Epidermal melanocyte (primary cell): Measurements from ENCODE around the gene POLR1G.
"Not testable (repeated sequence)": the region's sequence is repeated elsewhere in the genome, so short reads cannot be mapped to it uniquely, and the experiment has no call there.

Experiments
- DNase-seq: peaks from one replicate; pipeline ENCODE4 v3.0.0; 2011; ENCODE audit warnings: low spot score; ENCODE audit not compliant: insufficient read length

Gene POLR1G

DNA sequence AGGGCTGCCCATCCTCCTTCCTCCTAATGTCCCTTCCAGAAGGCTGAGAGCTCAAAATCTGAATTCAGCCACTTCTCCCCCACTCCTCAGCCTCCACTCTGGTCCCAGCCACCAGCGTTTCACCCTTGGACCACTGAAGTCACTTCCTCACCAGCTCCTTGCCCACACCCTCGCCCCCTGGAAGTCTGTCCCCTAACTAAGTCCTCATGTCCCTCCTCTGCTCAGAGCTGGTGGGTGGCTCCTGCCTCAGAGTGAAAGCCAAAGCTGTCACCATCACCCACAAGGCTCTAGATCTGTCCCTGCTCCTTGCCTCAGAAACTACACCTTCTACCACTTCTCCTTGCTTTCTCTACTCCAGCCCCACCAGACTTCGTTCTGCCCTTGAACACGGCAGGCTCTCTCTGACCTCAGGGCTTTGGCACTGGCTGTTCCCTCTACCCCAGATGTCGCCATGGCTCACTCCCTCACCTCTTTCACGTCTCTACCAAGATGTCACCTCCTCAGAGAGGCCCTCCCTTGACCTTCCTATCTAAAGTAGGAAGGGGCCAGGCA is 15.6 kb downstream of the POLR1G start:
- no peak for DNase-seq

DNA sequence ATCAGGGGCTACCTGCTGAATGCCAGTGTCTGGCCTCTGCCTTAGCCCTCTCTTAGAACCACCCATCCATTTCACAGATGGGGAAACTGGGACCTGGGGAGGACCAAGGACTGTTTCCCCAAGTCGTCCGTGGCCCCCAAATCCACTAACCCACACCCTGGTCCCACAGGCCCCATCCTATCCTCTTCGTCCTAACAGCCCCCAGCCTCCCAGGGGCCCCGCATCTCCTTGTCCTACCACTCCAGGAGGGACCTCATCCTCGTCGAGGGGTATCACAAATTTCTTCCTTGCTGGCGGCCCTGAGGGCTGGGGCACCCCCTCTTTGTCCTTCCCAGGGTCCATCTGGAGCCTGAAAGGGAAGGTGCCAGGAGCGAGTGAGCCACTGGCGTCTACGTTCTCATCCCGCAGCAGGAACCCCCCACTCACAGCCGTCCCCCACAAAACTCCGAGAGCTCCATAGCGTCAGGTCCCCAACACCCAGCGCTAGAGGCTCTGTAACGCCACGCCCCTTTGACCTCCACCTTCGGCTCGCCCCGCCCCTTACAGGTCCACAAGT is 16.7 kb downstream of the POLR1G start:
- DNase-seq: no peak

- peak; percentile 91 for DNase-seq
Measured at GRCh38 chr19:45423589-45424190, 17.2 kb downstream of the POLR1G start, which contains the start of gene ERCC1. Gene ERCC1, minus strand, starts transcription at chr19:45423917. Its CDS starts 543 bp downstream, at chr19:45423374.

DNA sequence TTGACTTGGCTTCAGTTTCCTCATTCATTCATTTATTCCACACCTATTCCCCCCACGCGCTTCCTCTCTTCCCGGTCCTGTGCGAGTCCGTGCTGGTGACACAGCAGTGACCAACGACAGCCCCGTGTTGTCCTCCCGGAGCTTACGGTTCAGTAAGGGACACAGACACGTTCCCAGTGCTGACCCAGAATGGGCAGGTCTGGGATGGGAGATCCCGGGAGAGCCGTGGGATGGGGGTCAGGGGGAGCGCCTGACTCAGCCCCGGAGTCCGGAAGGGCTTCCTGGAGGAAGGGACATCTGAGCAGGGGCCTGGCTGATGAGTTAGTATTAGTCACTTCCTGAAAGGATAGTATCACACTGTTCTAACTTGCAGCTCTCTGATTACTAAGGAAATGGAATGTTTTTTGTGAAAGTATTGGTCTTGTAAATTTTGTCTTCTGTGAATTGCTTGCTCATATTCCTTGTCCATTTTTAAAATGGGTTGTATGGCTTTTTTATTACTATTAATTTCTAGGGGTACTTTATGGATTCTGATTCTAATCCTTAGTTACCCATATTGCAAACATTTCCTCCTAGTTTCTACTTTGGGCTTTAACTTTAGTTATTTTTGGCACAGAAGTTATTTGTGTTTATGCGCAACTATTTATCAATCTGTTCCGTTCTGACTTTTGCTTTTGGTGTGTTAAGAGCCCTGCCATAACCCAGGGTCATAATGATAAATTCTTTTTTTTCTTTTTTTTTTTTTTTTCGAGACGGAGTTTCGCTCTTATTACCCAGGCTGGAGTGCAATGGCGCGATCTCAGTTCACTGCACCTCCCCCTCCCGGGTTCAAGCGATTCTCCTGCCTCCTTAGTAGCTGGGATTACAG is 18.0 kb downstream of the POLR1G start:
- DNase-seq: peak; percentile 40

DNA sequence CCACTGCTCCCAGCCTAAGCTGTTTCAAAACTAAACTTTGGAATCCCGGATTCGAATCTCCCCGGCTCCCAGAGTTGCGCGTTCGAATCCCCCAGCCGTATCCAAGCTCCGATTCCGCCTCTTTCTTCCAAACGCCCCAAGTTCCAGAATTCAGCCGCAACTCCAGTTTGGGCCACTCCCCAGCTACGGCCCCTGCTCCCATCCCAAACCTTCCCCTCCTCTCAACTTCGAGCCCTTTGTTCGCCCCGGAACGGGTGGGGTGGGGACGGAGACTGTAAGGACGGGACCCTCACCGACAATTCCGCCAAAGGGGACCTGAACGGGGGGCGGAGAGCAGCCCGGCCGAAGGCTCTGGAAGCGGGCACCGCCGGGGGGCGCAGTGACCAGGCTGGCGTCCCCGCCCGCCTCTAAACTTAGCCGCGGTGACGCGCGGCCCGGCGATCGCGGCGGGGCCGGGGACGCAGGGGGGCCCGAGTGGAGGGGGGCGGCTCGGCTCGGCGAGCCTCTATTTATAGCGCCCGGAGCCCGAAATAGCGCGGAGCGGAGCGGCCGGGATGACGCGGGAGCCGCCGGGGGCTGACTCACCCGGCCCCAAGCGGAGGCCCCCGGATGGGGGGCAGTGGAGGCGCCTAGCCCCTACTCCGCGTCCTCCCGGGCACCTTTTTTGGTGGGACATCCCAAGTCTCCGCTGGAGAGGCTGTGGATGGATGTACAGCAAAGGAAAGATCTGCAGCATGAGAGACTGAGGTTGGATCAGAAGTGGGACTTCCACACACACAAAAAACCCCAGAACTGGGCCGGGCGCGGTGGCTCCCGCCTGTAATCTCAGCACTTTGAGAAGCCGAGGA is 22.2 kb downstream of the POLR1G start:
- peak; percentile 23 for DNase-seq

GRCh38 chr19:45429896-45430295 is 23.5 kb downstream of the POLR1G start:
- not testable (repeated sequence) for DNase-seq

DNA sequence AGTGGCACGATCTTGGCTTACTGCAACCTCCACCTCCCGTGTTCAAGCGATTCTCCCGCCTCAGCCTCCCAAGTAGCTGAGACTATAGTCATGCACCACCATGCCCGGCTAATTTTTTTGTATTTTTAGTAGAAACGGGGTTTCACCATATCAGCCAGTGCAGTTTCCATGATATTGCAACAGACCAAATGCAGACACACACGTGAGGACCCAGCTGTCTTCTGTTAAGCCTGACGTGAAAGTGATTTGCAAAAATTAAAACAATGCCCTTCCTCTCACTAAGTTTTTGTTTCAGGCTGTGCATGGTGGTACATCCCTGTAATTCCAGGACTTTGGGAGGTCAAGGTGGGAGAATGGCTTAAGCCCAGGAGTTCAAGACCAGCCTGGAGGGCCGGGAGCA is 24.6 kb downstream of the POLR1G start:
- not testable (repeated sequence) for DNase-seq

GRCh38 chr19:45432543-45432942 is 26.1 kb downstream of the POLR1G start:
- DNase-seq: not testable (repeated sequence)

- DNase-seq: no peak
Measured at GRCh38 chr19:45437328-45437727, 30.9 kb downstream of the POLR1G start.

- DNase-seq: no peak
Measured at GRCh38 chr19:45439190-45439568, 32.7 kb downstream of the POLR1G start.

DNA sequence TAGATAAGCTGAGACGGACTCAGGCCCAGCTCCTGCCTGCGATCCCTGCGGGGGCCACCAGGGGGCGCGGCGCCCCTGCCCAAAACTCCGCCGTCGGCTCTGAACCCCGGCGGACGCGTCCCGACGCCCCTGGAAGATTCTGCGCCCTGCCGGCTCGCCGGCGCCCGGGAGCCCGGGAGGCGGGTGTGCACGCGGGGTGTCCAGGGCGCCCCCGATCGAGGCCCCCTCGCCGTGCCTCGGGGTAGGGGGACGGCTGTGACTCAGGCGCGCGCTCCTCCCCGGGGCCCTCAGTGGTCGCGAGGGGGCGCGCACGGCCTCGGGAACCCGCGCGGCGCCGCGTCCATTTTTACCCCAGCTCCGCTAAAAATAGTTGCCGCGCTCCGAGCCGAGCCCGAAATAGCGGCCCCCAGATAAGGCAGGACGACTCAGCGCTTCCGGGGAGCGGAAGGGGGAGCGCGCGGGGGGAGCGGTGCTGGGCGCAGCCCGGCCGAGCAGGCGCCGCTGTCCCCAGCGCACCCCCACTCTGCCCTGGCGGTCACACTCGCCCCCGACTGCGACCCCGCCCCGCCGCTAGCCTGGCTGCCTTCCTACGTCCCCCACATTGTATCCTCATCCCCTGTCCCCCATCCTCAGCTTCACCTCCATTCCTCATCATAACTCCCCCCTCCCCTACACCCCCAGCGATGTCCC is 33.3 kb downstream of the POLR1G start:
- peak; percentile 82 for DNase-seq

DNA sequence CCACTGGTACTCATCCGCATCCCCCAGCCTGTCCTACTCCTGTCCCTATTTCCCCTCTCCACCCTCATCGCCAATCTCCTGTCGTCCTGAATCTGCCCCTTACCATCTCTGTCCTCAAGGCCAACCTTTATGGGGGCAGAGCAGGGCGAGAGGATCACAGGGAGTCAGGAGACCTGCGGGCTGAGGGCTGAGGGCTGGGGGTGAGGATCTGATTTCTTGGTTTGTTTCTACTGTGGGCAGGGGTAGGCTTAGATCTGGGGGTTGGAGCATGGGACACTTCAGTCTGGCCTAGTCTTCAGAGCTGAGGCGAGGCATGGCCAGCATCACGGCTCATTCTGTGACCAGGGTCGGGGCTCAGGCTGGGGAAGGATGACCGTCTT is 33.8 kb downstream of the POLR1G start:
- no peak for DNase-seq

GRCh38 chr19:45440873-45441654 is 34.6 kb downstream of the POLR1G start:
- peak; percentile 42 for DNase-seq

GRCh38 chr19:45442408-45442777 is 35.9 kb downstream of the POLR1G start:
- DNase-seq: no peak

GRCh38 chr19:45442778-45443461 is 36.5 kb downstream of the POLR1G start:
- no peak for DNase-seq

- DNase-seq: peak; percentile 92
Measured at GRCh38 chr19:45443462-45444317, 37.2 kb downstream of the POLR1G start.

DNA sequence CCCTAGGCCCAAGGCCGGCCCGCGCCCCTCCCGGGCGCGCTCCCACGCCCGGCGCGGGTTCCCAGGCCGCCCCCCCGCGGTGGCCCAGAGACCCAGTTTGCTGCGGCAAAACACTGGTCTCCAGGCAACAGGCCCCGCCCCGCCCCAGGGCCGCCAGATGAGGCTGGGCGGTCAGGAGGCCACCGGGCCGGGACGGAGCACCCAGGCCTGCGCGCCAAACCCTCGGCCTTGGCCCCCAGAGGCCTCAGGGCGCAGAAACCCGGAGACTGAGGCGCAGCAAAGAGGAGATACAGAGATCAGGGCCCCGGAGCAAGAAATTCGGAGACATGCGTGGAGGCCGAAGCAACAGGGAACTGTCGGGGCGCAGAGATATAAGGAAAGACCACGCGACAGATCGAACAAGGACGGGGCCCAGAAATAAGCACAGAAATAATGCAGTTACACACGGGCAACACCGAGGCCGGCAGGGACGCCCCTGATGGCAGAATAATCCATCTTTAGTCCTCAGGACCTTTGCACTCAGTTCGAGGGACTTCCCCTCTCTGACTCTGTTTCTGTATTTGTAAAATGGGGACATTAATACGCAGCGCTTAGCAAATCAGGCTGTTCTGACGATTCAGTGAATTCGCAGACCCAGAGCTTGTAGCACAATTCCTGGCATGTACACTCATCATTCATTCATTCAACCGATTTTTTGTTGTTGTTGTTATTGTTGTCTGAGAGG is 38.0 kb downstream of the POLR1G start:
- DNase-seq: peak; percentile 96

GRCh38 chr19:45445139-45445538 is 38.7 kb downstream of the POLR1G start:
- no peak for DNase-seq
